Keratinocyte (primary cell): ENCODE results near the gene LHFPL3. TPM values are rescaled to one million over a fixed set of nuclear protein-coding genes. Genes with fewer than 3 reads are reported as not detected.

Source experiments
- DNase-seq: peaks from one replicate; pipeline ENCODE4 v3.0.0-alpha.2; 2011; ENCODE audit warnings: low read depth, missing footprints, low spot score
- FAIRE-seq: peaks from 2 replicates; lab custom pipeline; 2011; peaks lifted over from hg19 to GRCh38; lab: Jason Lieb, UNC
- H2AFZ ChIP-seq: 2 replicates; pipeline ENCODE4 v1.6.0; 2012; ENCODE audit warnings: low read length, control low read depth, inconsistent platforms; ENCODE audit not compliant: control insufficient read depth
- H3K27ac ChIP-seq: 2 replicates; pipeline ENCODE4 v1.5.1; 2011; ENCODE audit warnings: low read length; ENCODE audit not compliant: control insufficient read depth, insufficient read depth
- H3K27me3 ChIP-seq: 3 replicates; pipeline ENCODE4 v1.6.0; 2011; ENCODE audit warnings: low read length; ENCODE audit not compliant: control insufficient read depth, insufficient read depth; ENCODE audit errors: extremely low read depth
- H3K36me3 ChIP-seq, 2 experiments: 2 replicates in 1 of 2; 3 replicates in 1 of 2; pipeline ENCODE4 v1.5.1; 2011; ENCODE audit warnings: low read length in 2 of 2, mild to moderate bottlenecking in 1 of 2; ENCODE audit not compliant: control insufficient read depth in 2 of 2, insufficient read depth in 2 of 2; ENCODE audit errors: extremely low read depth in 1 of 2
- H3K4me1 ChIP-seq: 3 replicates; pipeline ENCODE4 v1.5.1; 2011; ENCODE audit warnings: low read length; ENCODE audit not compliant: control insufficient read depth, insufficient read depth; ENCODE audit errors: extremely low read depth
- H3K4me2 ChIP-seq: 3 replicates; pipeline ENCODE4 v1.6.0; 2011; ENCODE audit warnings: low read depth, low read length; ENCODE audit not compliant: control insufficient read depth, insufficient read depth; ENCODE audit errors: extremely low read depth
- H3K4me3 ChIP-seq, 3 experiments: fragments of 200-600 bp in 1 of 3; sonication (generic) in 1 of 3; 2 replicates in 2 of 3; 3 replicates in 1 of 3; pipeline ENCODE4 v1.5.1; 2011 to 2016; ENCODE audit warnings: low read length in 3 of 3, mild to moderate bottlenecking in 3 of 3, control low read depth in 2 of 3, inconsistent platforms in 1 of 3, low read depth in 1 of 3, mixed read lengths in 1 of 3, mixed run types in 1 of 3, moderate library complexity in 1 of 3; ENCODE audit not compliant: control insufficient read depth in 2 of 3, insufficient read depth in 2 of 3; ENCODE audit errors: extremely low read depth in 1 of 3
- H3K79me2 ChIP-seq: 2 replicates; pipeline ENCODE4 v1.6.0; 2012; ENCODE audit warnings: low read length; ENCODE audit not compliant: control insufficient read depth, insufficient read depth
- H3K9ac ChIP-seq: 3 replicates; pipeline ENCODE4 v1.6.0; 2011; ENCODE audit warnings: low read length; ENCODE audit not compliant: control insufficient read depth, insufficient read depth; ENCODE audit errors: extremely low read depth
- H3K9me1 ChIP-seq: 3 replicates; pipeline ENCODE4 v1.6.0; 2011; ENCODE audit warnings: low read length; ENCODE audit not compliant: control insufficient read depth, insufficient read depth; ENCODE audit errors: extremely low read depth
- H3K9me3 ChIP-seq: 2 replicates; pipeline ENCODE4 v1.5.1; 2012; ENCODE audit warnings: low read depth, low read length; ENCODE audit not compliant: control insufficient read depth
- H4K20me1 ChIP-seq: 3 replicates; pipeline ENCODE4 v1.6.0; 2011; ENCODE audit warnings: low read length; ENCODE audit not compliant: control insufficient read depth, insufficient read depth; ENCODE audit errors: extremely low read depth
- EZH2 ChIP-seq: IDR thresholded peaks from one replicate; pipeline ENCODE4 v1.6.1; 2012; ENCODE audit warnings: inconsistent platforms, mild to moderate bottlenecking, low read length, moderate library complexity
- dilution Hi-C: fragments of 300-500 bp; cut with MboI; formaldehyde crosslinking; loops from one replicate; pipeline ENCODE4 v1.7.0; 2020; ENCODE audit warnings: low sequenced_read_pairs; ENCODE audit not compliant: extremely low pct_ligation_motif_present
- polyA plus RNA-seq, 5 experiments: library from polyadenylated mRNA; depleted of rRNA in 3 of 5; stranded (reverse) in 3 of 5; stranded (forward) in 1 of 5; unstranded in 1 of 5; fragments of >200 nt; gene quantifications; 1 replicate in 1 of 5; 2 replicates in 3 of 5; 3 replicates in 1 of 5; pipeline versions ENCODE4 v1.2.1 to v1.2.3, GENCODE V29; 2011 to 2012; ENCODE audit warnings: missing spikeins in 2 of 5, low read depth in 1 of 5, low replicate concordance in 1 of 5
- TF ChIP-seq, protein P1 (sequence below), 3 experiments: IDR thresholded peaks in 1 of 3; conservative IDR thresholded peaks in 1 of 3; optimal IDR thresholded peaks in 1 of 3; 2 replicates in 2 of 3; 3 replicates in 1 of 3; pipeline versions ENCODE3 to v1.5.1; 2011; ENCODE audit warnings: low read length in 3 of 3, mild to moderate bottlenecking in 3 of 3, moderate library complexity in 2 of 3, control low read depth in 1 of 3, inconsistent platforms in 1 of 3; ENCODE audit not compliant: insufficient read depth in 2 of 3; ENCODE audit errors: extremely low read depth in 1 of 3

LHFPL3 gene
- polyA plus RNA-seq, 1 donor (not counting 4 experiments of a cell fraction or from before 2014, with no cell fraction given), result not detected

DNA sequence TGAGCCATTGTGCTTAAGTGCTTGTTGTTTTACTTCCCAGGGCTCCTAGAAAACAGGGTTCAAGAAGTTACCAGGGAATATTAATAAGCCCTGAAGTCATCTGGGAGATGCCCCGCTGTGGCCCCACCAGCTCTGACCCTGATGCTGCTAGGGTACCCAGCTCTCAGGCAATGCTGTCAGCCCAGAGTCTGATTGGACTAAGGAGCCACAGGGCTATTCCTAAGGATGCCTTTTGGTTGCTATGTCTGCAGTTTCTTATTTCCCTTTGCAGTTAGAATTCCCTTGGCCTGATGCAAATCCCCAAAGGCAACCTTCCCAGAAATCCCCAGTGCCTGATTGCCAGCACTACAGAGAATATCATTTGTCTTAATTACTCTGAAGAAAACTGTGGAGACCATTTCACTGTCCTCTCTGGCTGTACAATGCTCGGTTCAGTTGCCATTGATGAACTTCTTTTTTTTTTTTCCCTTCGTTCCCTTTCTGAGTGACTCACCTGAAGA lies 448.9 kb downstream of the LHFPL3 start:
- H4K20me1 ChIP-seq, result no peaks in the 10 kb centered on the region
- H3K27me3 ChIP-seq, result peaks cover 3% of the 10 kb centered on the region
- H3K4me1 ChIP-seq, result no peaks in the 10 kb centered on the region
- no peak overlapping the region for H2AFZ ChIP-seq
- no peak overlapping the region for H3K4me2 ChIP-seq
- FAIRE-seq (no peak), DNase-seq (no peak)
- H3K9me3 ChIP-seq, result no peaks in the 10 kb centered on the region
- no peaks in the 10 kb centered on the region for H3K79me2 ChIP-seq
- H3K27ac ChIP-seq, result no peak overlapping the region
- no peaks in the 10 kb centered on the region for H3K9me1 ChIP-seq
- TF ChIP-seq, protein P1, sequence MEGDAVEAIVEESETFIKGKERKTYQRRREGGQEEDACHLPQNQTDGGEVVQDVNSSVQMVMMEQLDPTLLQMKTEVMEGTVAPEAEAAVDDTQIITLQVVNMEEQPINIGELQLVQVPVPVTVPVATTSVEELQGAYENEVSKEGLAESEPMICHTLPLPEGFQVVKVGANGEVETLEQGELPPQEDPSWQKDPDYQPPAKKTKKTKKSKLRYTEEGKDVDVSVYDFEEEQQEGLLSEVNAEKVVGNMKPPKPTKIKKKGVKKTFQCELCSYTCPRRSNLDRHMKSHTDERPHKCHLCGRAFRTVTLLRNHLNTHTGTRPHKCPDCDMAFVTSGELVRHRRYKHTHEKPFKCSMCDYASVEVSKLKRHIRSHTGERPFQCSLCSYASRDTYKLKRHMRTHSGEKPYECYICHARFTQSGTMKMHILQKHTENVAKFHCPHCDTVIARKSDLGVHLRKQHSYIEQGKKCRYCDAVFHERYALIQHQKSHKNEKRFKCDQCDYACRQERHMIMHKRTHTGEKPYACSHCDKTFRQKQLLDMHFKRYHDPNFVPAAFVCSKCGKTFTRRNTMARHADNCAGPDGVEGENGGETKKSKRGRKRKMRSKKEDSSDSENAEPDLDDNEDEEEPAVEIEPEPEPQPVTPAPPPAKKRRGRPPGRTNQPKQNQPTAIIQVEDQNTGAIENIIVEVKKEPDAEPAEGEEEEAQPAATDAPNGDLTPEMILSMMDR (optimal IDR thresholded peaks at IDR 0.05 in 1 of 3, IDR thresholded peaks at IDR 0.05 in 1 of 3, conservative IDR thresholded peaks at IDR 0.05 in 1 of 3; ENCODE audit: extremely low read depth in 1 of 3, insufficient read depth in 2 of 3, low read length in 3 of 3), result no peak
- no peak for TF ChIP-seq EZH2
- H3K9ac ChIP-seq, result no peak overlapping the region
- dilution Hi-C loops, result no loop called here
- H3K4me3 ChIP-seq, result no peak overlapping the region
- no peaks in the 10 kb centered on the region for H3K36me3 ChIP-seq

DNA sequence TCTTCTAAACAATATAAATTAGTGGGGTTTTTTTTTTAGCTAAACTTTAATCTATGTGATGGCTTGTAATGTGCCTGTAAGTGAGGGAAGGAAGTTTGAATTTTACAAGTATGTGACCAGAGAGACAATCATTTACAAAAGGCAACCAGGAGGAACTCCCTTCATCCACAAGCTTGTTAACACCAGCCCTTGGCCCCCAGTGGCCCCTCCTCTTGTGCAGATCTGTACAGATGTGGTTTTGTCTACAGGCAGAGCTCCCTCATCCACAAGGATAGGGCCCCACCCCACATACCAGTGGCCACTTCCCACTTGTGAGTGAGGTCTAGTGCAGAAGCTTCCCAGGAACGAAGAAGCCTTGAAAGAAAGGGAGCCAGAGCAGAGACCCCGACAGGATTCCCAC lies 451.5 kb downstream of the LHFPL3 start:
- no peaks in the 10 kb centered on the region for H3K79me2 ChIP-seq
- H3K9me3 ChIP-seq, result no peaks in the 10 kb centered on the region
- DNase-seq (no peak), FAIRE-seq (no peak)
- no peaks in the 10 kb centered on the region for H3K9me1 ChIP-seq
- H3K9ac ChIP-seq, result no peak overlapping the region
- no peak overlapping the region for H2AFZ ChIP-seq
- no peak overlapping the region for H3K4me2 ChIP-seq
- H4K20me1 ChIP-seq, result no peaks in the 10 kb centered on the region
- dilution Hi-C loops, result no loop called here
- peaks cover 3% of the 10 kb centered on the region for H3K27me3 ChIP-seq
- no peaks in the 10 kb centered on the region for H3K4me1 ChIP-seq
- H3K36me3 ChIP-seq, result no peaks in the 10 kb centered on the region
- no peak overlapping the region for H3K4me3 ChIP-seq
- H3K27ac ChIP-seq, result no peak overlapping the region
- TF ChIP-seq, protein P1 (optimal IDR thresholded peaks at IDR 0.05 in 1 of 3, IDR thresholded peaks at IDR 0.05 in 1 of 3, conservative IDR thresholded peaks at IDR 0.05 in 1 of 3; ENCODE audit: extremely low read depth in 1 of 3, insufficient read depth in 2 of 3, low read length in 3 of 3), result no peak
- TF ChIP-seq EZH2, result no peak
